ELR (cell line): ENCODE data around the gene LRBA.
"Not testable (repeated sequence)": the region's sequence is repeated elsewhere in the genome, so short reads cannot be mapped to it uniquely, and the experiment has no call there.

Source experiments
- DNase-seq: peaks from one replicate; pipeline ENCODE4 v3.0.0-alpha.2; 2015; ENCODE audit warnings: low read depth

LRBA gene

GRCh38 chr4:150585611-150586010 is 429.5 kb downstream of the LRBA start:
- DNase-seq: no peak

DNA sequence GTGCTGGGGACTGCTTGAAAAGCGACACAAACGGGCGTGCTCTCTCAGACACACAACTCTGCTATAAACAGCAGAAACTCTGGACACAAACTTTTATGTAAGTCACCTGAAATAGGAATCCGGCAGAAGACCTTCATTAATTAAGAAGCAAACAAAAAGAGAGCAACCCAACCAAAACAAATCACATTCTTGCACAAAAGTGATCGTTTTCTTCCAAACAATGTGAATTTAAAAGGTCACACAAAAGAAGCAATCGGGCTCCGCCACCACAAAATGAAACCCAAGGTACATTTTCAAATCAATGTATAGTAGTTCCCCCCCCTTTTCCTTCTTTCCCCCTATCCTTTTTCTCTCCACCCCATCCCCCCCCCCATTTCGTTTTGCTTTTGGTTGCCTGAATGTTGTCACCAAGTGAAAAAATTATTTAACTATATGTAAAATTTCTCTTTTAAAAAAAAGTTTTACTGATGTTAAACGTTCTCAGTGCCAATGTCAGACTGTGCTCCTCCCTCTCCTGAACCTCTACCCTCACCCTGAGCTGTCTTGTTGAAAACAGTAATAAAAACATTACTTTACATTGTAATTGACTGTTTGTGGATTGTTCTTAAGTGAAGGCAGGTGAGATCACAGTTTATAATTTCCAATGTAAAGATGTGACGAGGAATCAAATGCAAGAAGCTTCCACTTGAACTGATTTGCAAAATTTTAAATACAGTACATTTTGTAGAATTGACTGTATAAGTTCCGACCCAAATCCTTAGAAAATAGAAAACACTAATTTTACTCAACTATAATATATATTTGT is 430.8 kb downstream of the LRBA start:
- no peak for DNase-seq

DNA sequence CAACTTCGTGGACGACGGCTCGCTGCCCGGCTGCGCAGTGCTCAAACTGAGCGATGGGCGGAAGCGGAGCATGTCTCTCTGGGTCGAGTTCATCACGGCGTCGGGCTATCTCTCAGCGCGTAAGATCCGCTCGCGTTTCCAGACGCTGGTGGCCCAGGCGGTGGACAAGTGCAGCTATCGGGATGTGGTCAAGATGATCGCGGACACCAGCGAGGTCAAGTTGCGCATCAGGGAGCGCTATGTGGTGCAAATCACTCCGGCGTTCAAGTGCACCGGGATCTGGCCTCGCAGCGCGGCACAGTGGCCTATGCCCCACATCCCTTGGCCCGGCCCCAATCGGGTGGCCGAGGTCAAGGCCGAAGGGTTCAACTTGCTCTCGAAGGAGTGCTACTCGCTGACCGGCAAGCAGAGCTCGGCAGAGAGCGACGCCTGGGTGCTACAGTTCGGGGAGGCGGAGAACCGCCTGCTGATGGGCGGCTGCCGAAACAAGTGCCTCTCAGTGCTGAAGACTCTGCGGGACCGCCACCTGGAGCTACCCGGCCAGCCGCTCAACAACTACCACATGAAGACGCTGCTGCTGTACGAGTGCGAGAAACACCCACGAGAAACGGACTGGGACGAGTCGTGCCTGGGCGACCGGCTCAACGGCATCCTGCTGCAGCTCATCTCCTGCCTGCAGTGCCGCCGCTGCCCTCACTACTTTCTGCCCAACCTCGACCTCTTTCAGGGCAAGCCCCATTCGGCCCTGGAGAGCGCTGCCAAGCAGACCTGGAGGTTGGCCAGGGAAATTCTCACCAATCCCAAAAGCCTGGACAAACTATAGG is 431.6 kb downstream of the LRBA start:
- no peak for DNase-seq

DNA sequence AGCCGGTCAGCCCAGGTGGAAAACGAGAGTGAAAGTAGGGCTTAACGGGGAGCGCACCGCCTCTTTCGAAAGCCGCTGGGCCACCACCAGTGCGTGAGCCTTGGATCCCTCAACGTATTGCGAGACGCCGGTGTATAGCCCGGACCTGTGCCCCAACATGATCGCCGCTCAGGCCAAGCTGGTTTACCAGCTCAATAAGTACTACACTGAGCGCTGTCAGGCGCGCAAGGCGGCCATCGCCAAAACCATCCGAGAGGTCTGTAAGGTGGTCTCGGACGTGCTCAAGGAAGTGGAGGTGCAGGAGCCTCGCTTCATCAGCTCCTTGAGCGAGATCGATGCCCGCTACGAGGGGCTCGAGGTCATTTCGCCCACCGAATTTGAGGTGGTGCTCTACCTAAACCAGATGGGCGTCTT is 432.2 kb downstream of the LRBA start:
- DNase-seq: no peak

GRCh38 chr4:150582146-150582872 is 432.8 kb downstream of the LRBA start, which contains the start of gene MAB21L2:
Gene MAB21L2, plus strand, starts transcription at chr4:150582151. Its CDS starts 879 bp downstream, at chr4:150583030.
- no peak for DNase-seq

DNA sequence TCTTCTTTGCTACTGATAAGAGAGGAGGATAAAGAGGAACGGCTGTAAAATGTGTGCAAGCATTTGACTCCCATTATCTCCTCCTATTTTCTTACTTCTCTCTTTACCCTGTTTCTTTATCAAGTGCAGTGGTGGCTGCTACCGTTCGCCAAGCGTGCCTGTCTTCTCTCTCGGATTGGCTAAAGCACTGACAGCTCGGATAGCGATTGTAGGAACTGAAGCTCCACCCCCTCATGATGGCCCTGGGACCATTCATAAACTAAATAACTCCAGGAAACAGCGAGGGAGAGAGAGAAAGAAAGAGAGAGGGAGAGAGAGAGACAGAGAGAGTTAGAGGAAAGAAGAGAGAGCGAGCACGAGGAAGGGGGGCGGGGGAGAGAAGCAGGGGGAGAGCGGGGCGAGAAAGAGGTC is 433.4 kb downstream of the LRBA start:
- DNase-seq: no peak

- DNase-seq: no peak
These were observed 434.0 kb downstream of the LRBA start for GRCh38 chr4:150581056-150581605.

DNA sequence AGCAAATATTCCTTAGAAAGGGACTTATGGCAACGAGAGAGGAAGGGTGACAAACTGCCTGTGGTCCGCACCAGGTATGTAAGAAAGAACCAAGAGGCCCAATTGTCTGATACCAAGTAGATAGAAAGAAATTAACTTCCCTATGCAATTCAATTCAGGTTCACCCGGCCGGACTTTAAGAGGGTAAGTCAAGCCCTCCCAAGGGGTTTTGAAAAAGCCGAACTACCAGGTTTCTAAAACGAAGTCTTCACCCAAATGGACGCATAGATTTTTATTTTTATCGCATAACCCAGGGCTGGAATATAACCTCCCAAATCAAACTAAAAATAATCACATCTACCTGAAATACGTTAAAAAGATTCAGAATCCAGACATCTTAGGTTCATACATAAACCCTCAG is 434.8 kb downstream of the LRBA start:
- DNase-seq: no peak

DNA sequence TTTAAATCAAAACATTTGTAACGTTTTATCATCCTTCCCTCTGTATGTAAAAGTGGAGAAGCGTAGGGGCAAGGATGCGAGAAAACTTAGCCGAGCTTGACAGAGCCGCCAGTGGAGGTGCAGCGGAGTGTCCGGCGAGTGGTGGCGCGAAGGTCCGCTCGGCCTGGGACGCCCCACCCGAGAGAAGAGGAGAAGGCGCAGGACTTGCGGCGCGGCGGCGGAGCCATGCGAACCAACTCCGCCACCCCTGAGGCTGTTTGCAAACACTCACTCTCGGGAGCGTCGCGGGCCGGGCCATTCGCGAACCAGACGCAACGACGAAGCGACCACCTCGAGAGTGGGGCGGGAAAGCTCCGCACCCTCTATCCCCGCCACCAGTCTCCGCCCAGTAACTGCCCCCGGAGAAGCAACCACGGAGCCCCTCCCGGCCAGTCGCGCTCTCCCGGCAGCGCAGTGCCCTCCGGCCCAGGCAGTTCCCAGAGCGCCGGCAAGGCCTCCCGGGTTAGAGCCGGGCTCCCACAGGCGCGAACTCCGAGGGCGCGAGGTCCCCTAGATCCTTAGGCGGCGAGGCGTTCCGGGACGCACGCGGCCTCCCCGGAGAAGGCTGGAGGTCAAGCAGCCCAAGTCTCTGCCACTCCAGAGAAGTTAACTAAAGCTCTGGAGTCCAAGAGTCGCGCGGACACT is 435.4 kb downstream of the LRBA start:
- DNase-seq: no peak

GRCh38 chr4:150578745-150579501 is 436.2 kb downstream of the LRBA start:
- no peak for DNase-seq

DNA sequence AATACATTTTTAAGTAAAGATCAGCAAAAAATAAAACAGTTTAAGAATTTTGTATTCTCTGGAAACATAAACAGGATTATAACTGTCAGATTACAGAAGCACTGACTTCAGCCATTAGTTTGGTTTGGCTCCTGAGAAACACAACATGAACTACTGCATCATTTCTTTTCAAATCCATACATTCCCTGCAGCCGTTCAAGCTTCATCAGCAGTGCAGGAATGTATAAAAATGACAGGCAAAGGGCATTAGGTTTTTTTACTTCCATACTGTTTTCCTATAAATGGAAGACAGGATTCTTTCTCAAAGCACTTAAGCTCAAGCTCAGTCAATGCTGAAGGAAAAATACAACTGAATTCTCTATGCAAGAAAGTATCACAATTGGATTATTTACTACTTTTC is 437.3 kb downstream of the LRBA start:
- no peak for DNase-seq

- DNase-seq: no peak
These were observed 440.4 kb downstream of the LRBA start for GRCh38 chr4:150574678-150575077.

- DNase-seq: peak; percentile 52
These were observed 441.6 kb downstream of the LRBA start for GRCh38 chr4:150573534-150573933.

DNA sequence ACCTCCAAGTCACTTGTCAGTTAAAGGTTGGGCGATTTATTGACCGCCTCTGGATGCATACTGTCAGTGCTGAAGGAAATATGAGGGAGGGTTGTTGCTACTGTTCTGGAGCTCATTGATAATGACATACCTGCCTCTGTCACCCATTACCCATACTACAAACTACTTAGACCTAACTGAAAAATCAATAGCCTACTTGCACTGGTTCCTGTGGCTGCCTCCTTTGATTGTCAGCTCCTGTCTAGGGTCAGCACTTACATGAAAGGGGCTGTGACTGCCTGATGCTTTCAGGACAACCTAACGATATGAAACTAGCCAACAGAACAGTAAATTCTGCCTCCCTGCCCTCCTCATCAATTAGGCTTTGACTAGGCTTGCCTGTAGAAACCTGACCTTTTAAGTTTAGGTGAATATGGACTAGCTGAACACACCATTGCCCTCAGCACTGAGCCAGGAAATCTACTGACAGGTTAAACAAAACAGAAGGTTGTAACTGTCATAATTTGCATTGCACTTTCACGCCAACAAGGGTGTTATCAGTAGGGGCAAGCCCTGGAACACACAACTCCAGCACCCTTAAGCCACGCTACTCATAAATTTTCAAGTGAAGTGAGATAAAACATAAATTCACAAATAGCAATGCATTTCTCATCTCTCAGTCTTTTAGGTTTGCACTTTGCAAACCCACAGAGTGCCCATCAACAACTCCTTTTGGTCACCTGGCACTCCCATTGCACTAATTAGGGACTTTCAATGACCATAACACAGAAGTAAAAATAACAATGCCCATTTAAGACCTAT is 442.2 kb downstream of the LRBA start:
- no peak for DNase-seq

DNA sequence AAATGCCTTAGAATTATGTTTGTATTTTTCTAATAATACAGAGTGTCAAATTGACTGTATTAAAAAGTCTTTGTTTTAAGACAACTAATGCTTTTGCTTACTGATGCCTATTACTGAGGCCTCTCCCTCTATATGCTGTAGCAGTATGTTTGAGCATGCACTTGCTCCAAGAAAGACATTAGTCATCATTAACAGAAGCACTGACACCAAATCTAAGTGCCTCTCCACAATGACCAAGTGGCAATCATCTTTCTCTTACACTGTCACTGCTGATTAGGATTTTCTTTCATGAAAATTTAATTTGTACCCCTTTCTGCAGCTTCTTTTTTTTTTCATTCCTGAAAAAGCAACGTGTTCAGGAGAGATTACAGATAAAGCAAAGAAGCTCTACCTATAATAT is 444.2 kb downstream of the LRBA start:
- peak; percentile 8 for DNase-seq

- no peak for DNase-seq
These were observed 445.0 kb downstream of the LRBA start for GRCh38 chr4:150569998-150570535.

- DNase-seq: peak; percentile 73
These were observed 445.6 kb downstream of the LRBA start for GRCh38 chr4:150569384-150569987.

DNA sequence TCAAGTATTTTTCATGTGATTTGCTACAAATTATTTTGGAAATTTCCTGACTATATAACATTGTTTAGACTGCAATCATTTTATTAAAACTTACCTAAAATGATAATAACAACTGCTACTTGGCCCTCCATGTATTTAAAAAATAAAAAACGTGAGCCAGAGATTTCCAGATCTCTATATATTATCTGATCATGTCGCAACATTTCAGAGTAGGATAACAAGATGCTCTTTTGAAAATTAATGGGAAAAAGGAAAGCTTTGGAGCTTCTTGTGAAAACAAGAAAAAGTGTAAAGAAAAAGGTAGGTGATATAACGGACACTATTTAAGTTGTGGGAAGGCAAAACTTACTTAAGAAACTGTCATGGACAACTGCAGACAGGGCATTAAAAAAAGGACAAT is 448.0 kb downstream of the LRBA start:
- no peak for DNase-seq

- not testable (repeated sequence) for DNase-seq
These were observed 450.1 kb downstream of the LRBA start for GRCh38 chr4:150564967-150565366.
